Fibroblast of the conjunctiva (primary cell): ENCODE results near the gene SUV39H1.

Experiments used
- DNase-seq: peaks from one replicate; pipeline ENCODE4 v3.0.0-alpha.2; 2010; ENCODE audit warnings: low read depth

The SUV39H1 gene

GRCh38 chrX:48715072-48715471, 18.5 kb downstream of the SUV39H1 start:
- peak; percentile 8 for DNase-seq

DNA sequence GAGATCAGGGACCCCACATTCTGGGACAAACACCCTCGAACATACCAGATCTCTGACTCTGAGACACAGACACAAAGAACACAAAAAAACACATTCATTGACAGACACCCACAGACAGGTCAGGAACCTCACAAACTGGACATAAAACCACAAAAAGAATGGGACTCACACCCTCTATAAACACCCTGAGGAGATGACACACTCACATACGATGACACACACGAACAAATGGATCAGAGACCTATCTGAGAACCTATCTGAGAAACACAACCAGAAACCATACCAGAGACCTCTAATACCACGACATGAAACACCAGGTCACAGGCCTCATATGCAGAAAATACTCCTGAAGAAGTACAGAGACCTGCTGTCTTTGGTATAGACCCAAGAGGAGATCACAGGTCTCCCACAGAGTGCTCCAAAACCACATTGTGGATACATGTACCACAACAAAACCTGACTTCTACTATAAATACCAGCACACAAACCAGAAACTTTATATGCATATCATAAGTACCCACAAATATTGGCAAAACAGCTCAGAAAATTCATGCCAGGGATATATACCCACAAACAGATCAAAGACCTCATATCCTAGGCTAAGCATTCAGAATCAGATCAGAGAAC, 19.5 kb downstream of the SUV39H1 start:
- no peak for DNase-seq

DNA sequence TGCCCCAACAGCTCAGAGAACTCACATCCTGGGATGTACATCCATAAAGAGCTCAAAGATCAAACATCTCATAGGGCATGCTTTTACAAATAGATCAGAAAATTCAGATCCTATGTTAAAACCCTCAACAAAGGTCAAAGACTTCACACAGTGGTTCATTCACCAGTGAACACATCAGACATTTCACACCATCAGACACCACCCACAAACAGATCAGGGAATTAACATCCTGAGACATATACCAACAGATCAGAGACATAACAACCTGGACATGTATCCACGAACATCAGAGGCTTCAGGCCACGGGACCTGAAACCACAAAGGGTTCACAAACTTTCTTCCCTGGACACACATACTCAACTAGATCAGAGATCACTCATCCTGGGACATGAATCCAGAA, 23.4 kb downstream of the SUV39H1 start:
- no peak for DNase-seq

GRCh38 chrX:48720577-48721250, 24.2 kb downstream of the SUV39H1 start:
- no peak for DNase-seq

DNA sequence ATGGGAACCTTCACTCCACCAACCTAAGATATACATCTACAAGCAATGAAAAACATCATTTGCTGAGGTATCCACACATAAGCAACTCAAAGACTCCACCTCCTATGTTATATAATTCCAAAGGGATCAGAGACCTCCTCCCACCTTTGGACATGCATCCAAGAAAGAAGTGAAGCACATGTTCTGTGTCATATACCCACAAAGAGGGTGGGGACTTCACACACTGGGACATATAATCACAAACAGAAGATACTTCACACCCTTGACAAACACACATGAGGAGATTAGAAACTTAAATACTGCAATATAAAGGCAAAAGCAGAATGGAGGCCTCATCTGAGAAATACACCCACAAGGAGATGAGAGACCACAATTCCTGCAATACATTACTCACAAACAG, 25.4 kb downstream of the SUV39H1 start:
- DNase-seq = no peak

GRCh38 chrX:48726596-48726995, 30.1 kb downstream of the SUV39H1 start:
- no peak for DNase-seq

DNA sequence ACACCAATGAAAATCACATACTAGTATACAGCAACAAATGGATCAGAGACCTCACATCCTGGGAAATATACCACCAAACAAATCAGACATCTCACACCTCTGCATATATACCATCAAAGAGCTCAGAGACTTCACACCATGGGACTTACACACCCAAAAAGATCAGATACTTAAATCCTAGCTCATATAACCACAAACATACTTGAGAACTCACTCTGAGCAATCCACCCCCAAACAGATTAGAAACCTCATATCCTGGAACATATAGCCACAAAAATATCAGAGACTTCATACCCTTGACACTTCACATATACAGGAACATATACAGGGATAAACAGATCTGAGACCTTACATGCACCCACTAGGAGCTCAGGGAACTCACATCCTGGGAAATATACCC, 32.1 kb downstream of the SUV39H1 start:
- DNase-seq = no peak

GRCh38 chrX:48736303-48736702, 39.8 kb downstream of the SUV39H1 start:
- DNase-seq = no peak

- DNase-seq = no peak
Observed at GRCh38 chrX:48736878-48737212, 40.3 kb downstream of the SUV39H1 start.

DNA sequence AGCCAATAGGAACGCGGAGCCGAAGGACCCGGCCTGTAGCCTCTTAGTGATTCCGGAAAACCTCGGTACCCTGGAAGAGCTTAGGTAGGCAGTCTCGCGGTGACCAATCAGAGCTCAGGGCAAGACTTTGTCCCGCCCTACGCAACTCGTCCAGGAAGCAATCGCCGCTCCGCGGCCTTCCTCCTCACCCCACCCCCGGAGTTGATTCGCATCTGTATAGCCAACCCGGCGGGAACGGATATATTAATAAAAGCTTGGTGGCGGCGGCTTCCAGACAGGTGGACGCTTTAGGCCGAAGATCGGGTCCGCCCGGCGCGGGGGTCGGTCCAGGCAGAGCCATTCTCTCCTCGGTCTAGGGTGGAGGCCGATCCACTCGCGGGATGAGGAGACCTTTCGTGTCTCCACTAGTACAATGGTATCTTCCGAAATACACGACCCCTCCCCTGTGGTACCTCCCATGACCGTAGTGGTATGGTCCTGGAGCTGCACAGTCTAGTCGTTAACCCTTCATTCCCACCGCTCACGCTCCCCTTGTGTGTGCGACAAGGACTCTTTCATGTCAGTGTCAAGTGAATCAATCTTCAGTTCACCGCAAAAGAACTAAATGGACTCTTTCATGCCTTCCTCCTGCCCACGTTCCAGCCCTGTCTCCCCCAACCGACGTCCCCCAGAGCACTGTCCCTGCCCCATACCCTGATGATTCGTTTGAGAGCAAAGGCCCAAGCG, 40.8 kb downstream of the SUV39H1 start:
- peak; percentile 97 for DNase-seq

DNA sequence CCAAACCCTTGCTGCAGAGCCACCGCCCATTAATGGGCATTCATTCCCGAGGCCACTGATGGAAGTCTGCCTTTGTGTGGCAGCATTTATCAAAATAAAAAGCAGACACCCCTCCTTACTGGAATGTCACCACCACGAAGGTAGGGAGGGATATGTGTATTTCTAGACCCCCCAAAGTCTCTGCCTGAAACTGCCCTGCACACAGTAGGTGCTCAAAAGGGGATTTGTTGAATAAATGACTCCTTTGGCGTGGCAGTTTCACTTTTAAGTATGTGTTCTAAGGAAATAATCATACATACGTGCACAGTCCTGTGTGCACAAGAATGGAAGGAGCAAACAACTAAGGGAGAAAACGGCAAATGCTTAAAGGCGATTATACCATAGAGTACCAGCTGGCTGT, 41.4 kb downstream of the SUV39H1 start:
- no peak for DNase-seq

DNA sequence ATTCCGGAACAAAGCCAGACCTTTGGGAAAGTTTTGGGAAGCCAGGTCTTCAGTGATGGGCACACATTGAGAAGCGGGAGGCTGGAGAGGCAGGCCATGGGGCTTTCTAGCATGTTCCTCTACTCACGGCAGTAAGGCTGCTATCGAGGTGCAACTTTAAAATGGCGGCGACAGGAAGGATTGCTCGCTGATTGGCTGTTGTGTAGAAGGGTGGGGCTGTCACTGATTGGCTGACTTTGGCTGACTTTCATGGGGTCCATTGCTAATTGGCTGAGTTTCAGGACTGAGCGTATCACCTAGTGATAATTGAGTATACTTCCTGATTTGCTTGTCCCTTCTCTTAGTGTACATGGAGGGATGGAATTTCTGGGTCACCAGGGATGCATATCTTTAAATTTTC, 45.3 kb downstream of the SUV39H1 start:
- no peak for DNase-seq

- DNase-seq = no peak
Observed at GRCh38 chrX:48745222-48745621, 48.7 kb downstream of the SUV39H1 start.

DNA sequence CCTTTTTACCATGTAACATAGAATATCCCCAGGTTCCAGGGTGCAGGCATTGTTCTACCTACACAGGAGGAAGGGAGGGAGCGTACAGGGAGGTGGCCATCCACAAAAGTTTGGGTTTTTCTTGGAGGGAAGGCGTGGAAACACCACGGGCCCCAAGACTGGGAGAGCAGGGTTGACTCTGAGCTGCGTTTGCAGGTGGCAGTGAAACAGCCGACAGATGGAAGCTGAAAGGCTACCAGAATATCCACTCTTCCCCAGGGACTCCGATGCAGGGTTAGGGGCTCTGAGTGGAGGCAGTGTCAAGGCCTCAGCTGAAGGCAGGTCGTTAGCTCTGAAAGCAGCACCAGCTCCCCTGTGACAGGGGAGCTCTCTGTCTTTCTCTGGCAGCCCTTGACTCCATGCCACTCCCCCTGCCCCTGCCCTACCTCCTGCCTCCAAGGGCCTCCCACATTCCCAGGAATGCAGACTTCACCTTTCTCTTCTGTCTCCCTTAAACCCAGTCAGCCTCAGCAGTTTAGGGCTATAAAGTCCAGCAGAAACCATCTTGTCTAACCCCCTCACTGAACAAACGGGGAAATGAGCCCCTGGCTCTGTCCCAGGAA, 51.0 kb downstream of the SUV39H1 start:
- no peak for DNase-seq

DNA sequence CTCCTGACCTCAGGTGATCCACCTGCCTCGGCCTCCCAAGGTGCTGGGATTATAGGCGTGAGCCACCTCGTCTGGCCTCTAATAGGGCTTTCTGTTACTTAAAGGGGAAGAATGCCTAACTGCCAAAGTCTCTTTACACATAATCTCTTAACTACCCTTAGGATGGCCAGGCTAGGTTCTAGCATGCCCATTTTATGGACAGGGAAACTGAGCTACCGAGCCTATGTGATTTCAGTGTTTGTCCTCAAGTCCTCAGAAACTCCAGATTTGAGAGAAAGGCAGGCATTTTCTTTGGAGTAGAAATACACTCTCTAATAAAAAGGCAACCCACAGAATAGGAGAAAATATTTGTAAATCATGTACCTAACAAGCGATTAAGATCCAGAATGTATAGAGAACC, 52.6 kb downstream of the SUV39H1 start:
- no peak for DNase-seq

DNA sequence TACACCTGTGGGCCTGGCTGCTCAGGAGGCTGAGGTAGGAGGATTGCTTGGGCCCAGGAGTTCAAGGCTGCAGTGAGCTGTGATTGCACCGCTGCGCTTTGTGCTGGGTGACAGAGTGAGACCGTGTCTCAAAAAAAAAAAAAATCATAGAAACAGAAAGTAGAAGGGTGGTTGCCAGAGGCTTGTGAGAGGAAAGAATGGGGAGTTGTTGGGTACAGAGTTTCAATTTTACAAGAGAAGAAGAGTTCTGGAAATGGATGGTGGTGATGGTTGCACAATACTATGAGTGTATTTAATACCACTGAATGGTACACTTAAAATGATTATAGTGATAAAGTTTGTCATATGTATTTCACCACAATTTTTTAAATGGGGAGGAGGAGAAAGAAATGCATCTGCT, 54.8 kb downstream of the SUV39H1 start:
- DNase-seq = no peak

DNA sequence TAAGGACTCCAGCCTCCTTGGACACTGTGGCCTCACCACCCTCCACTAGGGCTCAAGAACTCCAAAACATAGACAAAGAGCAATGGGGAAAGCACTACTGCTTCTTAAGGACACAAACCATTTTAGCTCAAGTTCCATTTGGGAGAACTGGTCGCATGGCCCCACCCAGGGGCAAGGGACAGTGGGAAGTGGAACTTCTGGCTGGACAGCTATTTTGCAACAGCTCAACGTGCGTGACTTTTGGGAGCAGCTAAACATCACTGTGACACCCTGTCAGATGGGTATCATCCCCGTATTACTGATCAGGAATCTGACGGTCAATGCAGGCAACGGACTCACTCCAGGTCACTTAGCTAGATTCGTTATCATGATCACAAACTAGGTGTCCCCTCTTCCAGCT, 56.0 kb downstream of the SUV39H1 start:
- no peak for DNase-seq

- DNase-seq = no peak
Observed at GRCh38 chrX:48753708-48754228, 57.2 kb downstream of the SUV39H1 start.

- no peak for DNase-seq
Observed at GRCh38 chrX:48754238-48754637, 57.7 kb downstream of the SUV39H1 start.
